ENCODE measurements around the gene MS4A10. TPM values are rescaled to one million over a fixed set of nuclear protein-coding genes. Genes with fewer than 3 reads are reported as not detected.
"Not testable (repeated sequence)": the region's sequence is repeated elsewhere in the genome, so short reads cannot be mapped to it uniquely, and the experiment has no call there.

The MS4A10 gene
- total and polyA plus RNA-seq, 8 donors: 0.08 to 0.13 (median 0.10) TPM; not detected in 3

DNA sequence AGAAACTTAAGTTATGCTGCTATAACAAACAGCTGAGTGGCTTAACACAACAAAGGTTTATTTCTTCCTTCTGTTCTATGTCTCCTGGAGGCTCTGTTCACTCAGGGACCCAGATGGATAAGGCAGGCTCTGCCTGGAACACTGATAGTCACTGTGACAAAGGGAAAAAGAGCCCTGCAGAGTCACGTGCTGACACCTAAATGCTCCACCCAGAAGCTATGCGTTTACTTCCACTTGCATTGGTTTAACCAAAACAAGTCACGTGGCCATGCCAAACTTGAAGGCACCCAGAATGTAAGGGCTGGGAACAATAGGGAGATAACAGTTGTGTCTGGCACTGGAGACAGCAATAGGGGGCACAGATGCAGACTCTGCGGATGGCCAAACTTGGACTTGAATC is 31.8 kb upstream of the MS4A10 start:
- Histone ChIP-seq H3K27me3 (peaks cover 0 to 29% of the 10 kb centered on the region in 2 donors), H3K9me3 (no peaks in the 10 kb centered on the region), H3K4me1 (no peaks in the 10 kb centered on the region), H3K36me3 (no peaks in the 10 kb centered on the region), H3K4me3 (no peak overlapping the region), H3K27ac (no peak overlapping the region)
- no peak for ATAC-seq
- no peak for TF ChIP-seq CTCF (IDR thresholded peaks at IDR 0.05)
- DNase-seq: no peak
- intact Hi-C loops (cut with DNase I): no loop called here

DNA sequence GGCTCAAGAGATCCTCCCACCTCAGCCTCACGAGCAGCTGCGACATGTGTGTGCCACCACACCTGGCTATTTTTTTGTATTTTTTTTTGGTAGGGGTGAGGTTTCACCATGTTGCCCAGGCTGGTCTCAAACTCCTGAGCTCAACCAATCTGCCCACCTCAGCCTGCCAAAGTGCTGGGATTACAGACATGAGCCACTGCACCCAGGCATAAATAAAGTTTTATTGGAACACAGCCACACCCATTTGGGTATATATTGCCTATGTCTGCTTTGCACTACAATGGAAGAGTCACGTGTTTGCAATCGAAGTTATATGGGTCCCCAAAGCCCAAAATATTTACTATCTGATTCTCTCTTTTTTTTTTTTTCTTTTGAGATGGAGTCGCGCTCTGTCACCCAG is 30.2 kb upstream of the MS4A10 start:
- H3K27ac ChIP-seq: no peak overlapping the region
- peaks cover 0 to 26% of the 10 kb centered on the region in 2 donors for H3K27me3 ChIP-seq
- DNase-seq: no peak
- no peak for ATAC-seq
- intact Hi-C loops (cut with DNase I): no loop called here
- H3K4me1 ChIP-seq: no peaks in the 10 kb centered on the region
- no peak for TF ChIP-seq CTCF (IDR thresholded peaks at IDR 0.05)
- no peak overlapping the region for H3K4me3 ChIP-seq
- no peaks in the 10 kb centered on the region for H3K9me3 ChIP-seq
- H3K36me3 ChIP-seq: no peaks in the 10 kb centered on the region

- Histone ChIP-seq H3K27me3 (peaks cover 0 to 27% of the 10 kb centered on the region in 2 donors), H3K36me3 (no peaks in the 10 kb centered on the region), H3K4me3 (peak within 1 kb of the TSS in 1 of 2 donors; percentile 9), H3K4me1 (no peaks in the 10 kb centered on the region), H3K9me3 (no peaks in the 10 kb centered on the region), H3K27ac (peak within 1 kb of the TSS in 1 of 2 donors; percentile 30)
- TF ChIP-seq CTCF (IDR thresholded peaks at IDR 0.05): peak in 1 of 2 donors; percentile 13
- ATAC-seq (peak; percentile 87), DNase-seq (peak in 1 of 4 donors; percentile 11)
- intact Hi-C loops (cut with DNase I): no loop called here
Observed at GRCh38 chr11:60756307-60757032, 28.7 kb upstream of the MS4A10 start, which contains the start of gene MS4A15. TSS of gene MS4A15 (plus strand) at chr11:60756867. CDS start at chr11:60763734, 6,867 bp downstream.

- Histone ChIP-seq H3K27ac (peak overlapping the region in 1 of 2 donors; percentile 23), H3K36me3 (no peaks in the 10 kb centered on the region), H3K4me3 (peak overlapping the region in 1 of 2 donors; percentile 9), H3K27me3 (peaks cover 0 to 27% of the 10 kb centered on the region in 2 donors), H3K4me1 (peaks cover 0 to 2% of the 10 kb centered on the region in 2 donors), H3K9me3 (no peaks in the 10 kb centered on the region)
- TF ChIP-seq CTCF (IDR thresholded peaks at IDR 0.05): no peak
- DNase-seq (no peak), ATAC-seq (no peak)
- intact Hi-C loops (cut with DNase I): no loop called here
Observed at GRCh38 chr11:60757231-60757800, 27.8 kb upstream of the MS4A10 start.

DNA sequence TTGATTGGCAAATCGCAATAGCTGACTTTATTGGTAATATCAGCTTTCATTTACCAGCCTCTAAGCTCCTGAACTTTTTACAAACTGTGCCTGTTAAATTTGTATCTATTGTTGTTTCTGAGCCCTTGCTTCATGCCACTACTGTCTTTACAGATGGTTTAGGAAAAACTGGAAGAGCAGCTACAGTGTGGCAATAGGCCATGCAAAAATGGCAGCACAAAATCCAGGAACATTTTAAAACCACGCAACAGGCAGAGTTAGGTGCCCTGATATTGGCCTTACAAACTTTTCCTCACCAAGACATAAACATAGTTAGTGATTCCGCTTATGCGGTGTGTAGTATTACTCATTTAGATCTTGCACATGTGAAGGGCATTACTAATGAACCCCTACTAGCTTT is 26.5 kb upstream of the MS4A10 start:
- DNase-seq; H3K4me1 ChIP-seq; H3K9me3 ChIP-seq; intact Hi-C loops (cut with DNase I); H3K4me3 ChIP-seq; H3K27ac ChIP-seq; H3K36me3 ChIP-seq; ATAC-seq: not testable (repeated sequence)
- peaks cover 0 to 22% of the 10 kb centered on the region in 2 donors for H3K27me3 ChIP-seq

DNA sequence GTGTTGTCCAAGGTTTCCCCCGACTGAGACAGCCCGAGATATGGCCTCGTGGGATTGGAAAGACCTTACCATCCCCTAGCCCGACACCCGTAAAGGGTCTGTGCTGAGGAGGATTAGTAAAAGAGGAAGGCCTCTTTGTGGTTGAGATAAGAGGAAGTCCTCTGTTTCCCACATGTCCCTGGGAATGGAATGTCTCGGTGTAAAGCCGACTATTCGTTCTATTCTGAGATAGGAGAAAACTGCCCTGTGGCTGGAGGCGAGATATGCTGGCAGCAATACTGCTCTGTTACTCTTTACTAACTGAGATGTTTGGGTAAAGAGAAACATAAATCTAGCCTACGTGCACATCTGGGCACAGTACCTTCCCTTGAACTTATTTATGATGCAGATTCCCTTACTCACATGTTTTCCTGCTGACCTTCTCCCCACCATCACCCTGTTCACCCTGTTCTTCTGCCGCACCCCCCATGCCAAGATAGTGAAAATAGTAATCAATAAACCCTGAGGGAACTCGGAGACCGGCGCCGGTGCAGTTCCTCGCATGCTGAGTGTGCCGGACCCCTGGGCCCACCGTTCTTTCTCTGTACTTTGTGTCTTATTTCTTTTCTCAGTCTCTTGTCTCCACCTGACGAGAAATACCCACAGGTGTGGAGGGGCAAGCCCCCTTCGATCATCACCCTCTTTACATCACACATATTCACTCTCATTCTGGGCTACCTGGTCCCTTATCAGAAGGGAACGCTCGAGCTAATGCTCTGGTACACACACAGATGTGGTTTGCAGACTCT is 25.5 kb upstream of the MS4A10 start:
- not testable (repeated sequence) for H3K27ac ChIP-seq, H3K4me3 ChIP-seq

More for the DNA sequence above, 25.5 kb upstream of the MS4A10 start:
- H3K9me3 ChIP-seq; DNase-seq; intact Hi-C loops (cut with DNase I); H3K36me3 ChIP-seq; ATAC-seq; H3K4me1 ChIP-seq: not testable (repeated sequence)
- peaks cover 0 to 24% of the 10 kb centered on the region in 2 donors for H3K27me3 ChIP-seq
